ENCODE data around the gene CDK11A.

The CDK11A gene

DNA sequence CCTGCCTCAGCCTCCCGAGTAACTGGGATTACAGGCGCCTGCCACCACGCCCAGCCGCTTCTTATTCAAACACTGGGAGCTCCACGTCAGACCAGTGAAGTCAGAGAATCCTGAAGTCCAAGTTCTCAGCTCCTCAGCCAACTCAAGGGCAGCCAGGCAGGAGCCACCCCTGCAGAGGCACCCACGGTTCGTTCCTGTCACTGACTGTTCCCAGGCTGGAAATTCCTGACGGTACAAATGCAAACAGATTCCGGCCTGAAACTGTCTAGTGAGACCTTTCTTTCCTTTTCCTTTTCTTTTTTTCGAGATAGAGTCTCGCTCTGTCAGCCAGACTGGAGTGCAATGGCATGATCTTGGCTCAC is 43.3 kb downstream of the CDK11A start:
- Histone ChIP-seq H3K27me3 (ENCODE audit: control insufficient read depth, low read length) (no peaks in the 10 kb centered on the region), H3K9me2 (replicated peaks; ENCODE audit: control insufficient read depth, low read length) (no peaks in the 10 kb centered on the region), H3K9me3 (ENCODE audit: control insufficient read depth, insufficient read depth, low read length) (no peaks in the 10 kb centered on the region), H3K27ac (ENCODE audit: low read depth, low read length) (no peak overlapping the region), H3K4me1 (ENCODE audit: control insufficient read depth, low read length) (peaks cover 24% of the 10 kb centered on the region), H3F3A (ENCODE audit: control insufficient read depth, insufficient read depth) (no peaks in the 10 kb centered on the region; the same call in 1 of the 2 replicates), H3K36me3 (ENCODE audit: control insufficient read depth, low read length) (no peaks in the 10 kb centered on the region), H3K4me2 (ENCODE audit: low read length) (no peak overlapping the region), H3K4me3 (ENCODE audit: low read length) (no peak overlapping the region), H4K20me1 (ENCODE audit: control insufficient read depth, insufficient read depth, low read depth, low read length) (no peaks in the 10 kb centered on the region), H3K79me2 (ENCODE audit: control insufficient read depth, low read length) (peaks cover 34% of the 10 kb centered on the region)
- TF ChIP-seq EZH2phosphoT487 (IDR thresholded peaks at IDR 0.05; ENCODE audit: borderline replicate concordance, low read length) = no peak
- no peak for TF ChIP-seq CTCF (IDR thresholded peaks at IDR 0.05; ENCODE audit: low read depth, low read length, poor library complexity, severe bottlenecking)

DNA sequence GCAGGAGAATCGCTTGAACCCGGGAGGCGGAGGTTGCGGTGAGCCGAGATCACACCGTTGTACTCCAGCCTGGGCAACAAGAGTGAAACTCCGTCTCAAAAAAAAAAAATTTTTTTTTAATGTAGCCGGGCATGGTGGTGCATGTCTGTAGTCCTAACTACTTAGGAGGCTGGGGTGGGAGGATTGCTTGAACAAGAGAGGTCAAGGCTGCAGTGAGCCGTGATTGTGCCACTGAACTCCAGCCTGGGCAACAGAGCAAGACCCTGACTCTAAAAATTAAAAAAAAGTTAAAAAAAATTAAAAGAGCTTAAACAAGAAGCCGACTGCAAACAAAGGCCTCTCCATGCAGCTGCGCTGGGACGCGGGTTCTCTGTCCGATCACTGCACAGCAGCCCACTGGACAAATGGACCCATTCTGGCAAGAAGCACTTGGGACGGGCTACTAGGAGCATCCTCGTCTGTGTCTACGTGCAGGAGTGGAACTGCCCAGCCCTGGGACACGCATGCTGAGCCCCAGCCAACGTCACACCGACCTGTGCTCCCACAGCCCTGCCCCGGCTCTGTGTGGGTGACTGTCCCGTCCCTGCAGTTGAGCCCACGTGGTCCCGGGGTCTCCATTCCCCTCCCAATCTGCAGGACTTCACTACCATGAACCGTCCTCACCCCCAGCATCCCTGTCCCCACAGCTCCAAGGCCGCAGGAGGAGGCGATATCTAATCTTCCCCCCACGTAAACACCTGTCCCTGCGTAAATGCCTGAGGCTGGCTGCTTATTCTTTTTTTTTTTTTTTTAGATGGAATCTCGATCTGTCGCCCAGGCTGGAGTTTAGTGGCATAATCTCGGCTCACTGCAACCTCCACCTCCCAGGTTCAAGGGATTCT is 43.9 kb downstream of the CDK11A start:
- H3K27ac ChIP-seq (ENCODE audit: low read depth, low read length) = no peak overlapping the region
- H3K27me3 ChIP-seq (ENCODE audit: control insufficient read depth, low read length) = no peaks in the 10 kb centered on the region
- no peaks in the 10 kb centered on the region for H3K9me3 ChIP-seq (ENCODE audit: control insufficient read depth, insufficient read depth, low read length)
- H4K20me1 ChIP-seq (ENCODE audit: control insufficient read depth, insufficient read depth, low read depth, low read length) = no peaks in the 10 kb centered on the region
- peaks cover 30% of the 10 kb centered on the region for H3K79me2 ChIP-seq (ENCODE audit: control insufficient read depth, low read length)
- H3K4me2 ChIP-seq (ENCODE audit: low read length) = no peak overlapping the region
- H3K4me3 ChIP-seq (ENCODE audit: low read length) = no peak overlapping the region
- H3K9me2 ChIP-seq (replicated peaks; ENCODE audit: control insufficient read depth, low read length) = no peaks in the 10 kb centered on the region
- TF ChIP-seq EZH2phosphoT487 (IDR thresholded peaks at IDR 0.05; ENCODE audit: borderline replicate concordance, low read length) = no peak
- no peak for TF ChIP-seq CTCF (IDR thresholded peaks at IDR 0.05; ENCODE audit: low read depth, low read length, poor library complexity, severe bottlenecking)
- H3F3A ChIP-seq (ENCODE audit: control insufficient read depth, insufficient read depth) = no peaks in the 10 kb centered on the region; the same call in 1 of the 2 replicates
- H3K4me1 ChIP-seq (ENCODE audit: control insufficient read depth, low read length) = peaks cover 24% of the 10 kb centered on the region
- H3K36me3 ChIP-seq (ENCODE audit: control insufficient read depth, low read length) = no peaks in the 10 kb centered on the region

DNA sequence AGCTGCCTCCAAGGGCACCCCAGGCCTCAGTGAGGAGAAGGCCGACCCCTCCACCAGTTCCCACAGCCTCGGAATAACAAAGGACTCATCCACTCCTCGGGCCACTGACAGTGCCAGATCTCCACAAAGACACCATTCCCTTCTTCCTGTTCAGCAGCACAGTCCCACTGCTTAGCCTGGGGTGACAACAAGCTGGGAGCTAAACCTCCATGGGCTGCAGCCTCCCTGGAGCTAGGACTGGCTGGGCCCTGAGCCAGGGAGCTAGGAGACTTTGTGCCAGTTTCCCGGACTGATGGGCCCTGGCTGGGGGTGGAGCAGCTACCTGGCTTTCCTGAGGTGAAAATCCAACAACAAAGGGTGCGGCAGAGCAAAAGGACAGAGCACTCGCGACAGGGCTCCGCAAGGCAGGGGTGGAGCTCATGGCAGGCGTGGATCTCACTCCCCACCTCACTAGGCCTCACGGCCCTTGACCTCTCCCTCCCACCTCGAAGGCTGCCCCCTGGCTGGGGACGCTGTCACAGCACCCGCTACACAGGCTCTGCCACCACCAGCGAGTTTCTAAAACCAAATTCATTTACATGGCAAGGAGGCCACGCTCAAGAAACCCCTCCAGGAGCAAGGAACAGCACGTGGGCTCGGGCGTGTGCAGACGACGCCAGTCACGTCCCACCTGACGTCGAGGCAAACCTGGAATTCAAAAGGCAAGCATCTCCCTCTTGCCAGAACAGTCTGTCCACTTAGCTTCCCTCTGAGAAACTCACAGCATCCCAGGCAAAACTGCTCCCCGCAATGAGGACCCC is 45.4 kb downstream of the CDK11A start:
- no peaks in the 10 kb centered on the region for H3K9me3 ChIP-seq (ENCODE audit: control insufficient read depth, insufficient read depth, low read length)
- H3K4me1 ChIP-seq (ENCODE audit: control insufficient read depth, low read length) = peaks cover 24% of the 10 kb centered on the region
- H3K79me2 ChIP-seq (ENCODE audit: control insufficient read depth, low read length) = peaks cover 23% of the 10 kb centered on the region
- H3K4me2 ChIP-seq (ENCODE audit: low read length) = peak overlapping the region; percentile 75
- TF ChIP-seq EZH2phosphoT487 (IDR thresholded peaks at IDR 0.05; ENCODE audit: borderline replicate concordance, low read length) (no peak), CTCF (IDR thresholded peaks at IDR 0.05; ENCODE audit: low read depth, low read length, poor library complexity, severe bottlenecking) (peak; percentile 80)
- no peaks in the 10 kb centered on the region for H3K36me3 ChIP-seq (ENCODE audit: control insufficient read depth, low read length)
- no peaks in the 10 kb centered on the region for H4K20me1 ChIP-seq (ENCODE audit: control insufficient read depth, insufficient read depth, low read depth, low read length)
- peak overlapping the region; percentile 65 for H3K4me3 ChIP-seq (ENCODE audit: low read length)
- no peaks in the 10 kb centered on the region; the same call in 1 of the 2 replicates for H3F3A ChIP-seq (ENCODE audit: control insufficient read depth, insufficient read depth)
- H3K9me2 ChIP-seq (replicated peaks; ENCODE audit: control insufficient read depth, low read length) = no peaks in the 10 kb centered on the region
- H3K27me3 ChIP-seq (ENCODE audit: control insufficient read depth, low read length) = no peaks in the 10 kb centered on the region
- peak overlapping the region; percentile 72 for H3K27ac ChIP-seq (ENCODE audit: low read depth, low read length)
